Activated gamma-delta T cell (primary cell): ENCODE data around the gene SCFD1.
"Not testable (repeated sequence)": the region's sequence is repeated elsewhere in the genome, so short reads cannot be mapped to it uniquely, and the experiment has no call there.

ENCODE experiments used
- DNase-seq: peaks from one replicate; lab custom pipeline; 2025; lab: John Stamatoyannopoulos, UW

The SCFD1 gene

GRCh38 chr14:30608533-30609006 is 13.5 kb upstream of the SCFD1 start:
- DNase-seq, result no peak

- DNase-seq, result no peak
These were observed 11.3 kb upstream of the SCFD1 start for GRCh38 chr14:30610787-30611343.

GRCh38 chr14:30614155-30614554 is 8.0 kb upstream of the SCFD1 start:
- DNase-seq, result no peak

GRCh38 chr14:30620178-30620577 is 1.9 kb upstream of the SCFD1 start:
- no peak for DNase-seq

GRCh38 chr14:30621354-30621939 is 672 bp upstream of the SCFD1 start:
- no peak for DNase-seq

GRCh38 chr14:30623412-30624131 is 1.5 kb downstream of the SCFD1 start:
- no peak for DNase-seq

GRCh38 chr14:30624132-30624423 is 2.0 kb downstream of the SCFD1 start:
- no peak for DNase-seq

GRCh38 chr14:30625533-30625932 is 3.4 kb downstream of the SCFD1 start:
- DNase-seq, result no peak

- not testable (repeated sequence) for DNase-seq
These were observed 7.3 kb downstream of the SCFD1 start for GRCh38 chr14:30629432-30629831.

GRCh38 chr14:30630248-30630647 is 8.1 kb downstream of the SCFD1 start:
- DNase-seq, result no peak

- DNase-seq, result no peak
These were observed 10.6 kb downstream of the SCFD1 start for GRCh38 chr14:30632730-30633129.

GRCh38 chr14:30638926-30639325 is 16.8 kb downstream of the SCFD1 start:
- DNase-seq, result no peak

- no peak for DNase-seq
These were observed 19.1 kb downstream of the SCFD1 start for GRCh38 chr14:30641207-30641606.

- not testable (repeated sequence) for DNase-seq
These were observed 22.3 kb downstream of the SCFD1 start for GRCh38 chr14:30644462-30644861.

GRCh38 chr14:30645600-30645999 is 23.5 kb downstream of the SCFD1 start:
- DNase-seq, result no peak

GRCh38 chr14:30648471-30648870 is 26.4 kb downstream of the SCFD1 start:
- no peak for DNase-seq

GRCh38 chr14:30651937-30652336 is 29.8 kb downstream of the SCFD1 start:
- no peak for DNase-seq

- no peak for DNase-seq
These were observed 33.0 kb downstream of the SCFD1 start for GRCh38 chr14:30655124-30655523.

- no peak for DNase-seq
These were observed 33.5 kb downstream of the SCFD1 start for GRCh38 chr14:30655658-30656057.

GRCh38 chr14:30656190-30656632 is 34.1 kb downstream of the SCFD1 start:
- no peak for DNase-seq

- DNase-seq, result no peak
These were observed 34.9 kb downstream of the SCFD1 start for GRCh38 chr14:30657050-30657449.

- no peak for DNase-seq
These were observed 35.6 kb downstream of the SCFD1 start for GRCh38 chr14:30657606-30658163.

- no peak for DNase-seq
These were observed 36.5 kb downstream of the SCFD1 start for GRCh38 chr14:30658645-30659044.
